ENCODE data around the gene ADRA1B.
"Not testable (repeated sequence)": the region's sequence is repeated elsewhere in the genome, so short reads cannot be mapped to it uniquely, and the experiment has no call there.

The ADRA1B gene

GRCh38 chr5:159929176-159929575 lies 12.9 kb downstream of the ADRA1B start:
- DNase-seq (ENCODE audit: low spot score): no peak

DNA sequence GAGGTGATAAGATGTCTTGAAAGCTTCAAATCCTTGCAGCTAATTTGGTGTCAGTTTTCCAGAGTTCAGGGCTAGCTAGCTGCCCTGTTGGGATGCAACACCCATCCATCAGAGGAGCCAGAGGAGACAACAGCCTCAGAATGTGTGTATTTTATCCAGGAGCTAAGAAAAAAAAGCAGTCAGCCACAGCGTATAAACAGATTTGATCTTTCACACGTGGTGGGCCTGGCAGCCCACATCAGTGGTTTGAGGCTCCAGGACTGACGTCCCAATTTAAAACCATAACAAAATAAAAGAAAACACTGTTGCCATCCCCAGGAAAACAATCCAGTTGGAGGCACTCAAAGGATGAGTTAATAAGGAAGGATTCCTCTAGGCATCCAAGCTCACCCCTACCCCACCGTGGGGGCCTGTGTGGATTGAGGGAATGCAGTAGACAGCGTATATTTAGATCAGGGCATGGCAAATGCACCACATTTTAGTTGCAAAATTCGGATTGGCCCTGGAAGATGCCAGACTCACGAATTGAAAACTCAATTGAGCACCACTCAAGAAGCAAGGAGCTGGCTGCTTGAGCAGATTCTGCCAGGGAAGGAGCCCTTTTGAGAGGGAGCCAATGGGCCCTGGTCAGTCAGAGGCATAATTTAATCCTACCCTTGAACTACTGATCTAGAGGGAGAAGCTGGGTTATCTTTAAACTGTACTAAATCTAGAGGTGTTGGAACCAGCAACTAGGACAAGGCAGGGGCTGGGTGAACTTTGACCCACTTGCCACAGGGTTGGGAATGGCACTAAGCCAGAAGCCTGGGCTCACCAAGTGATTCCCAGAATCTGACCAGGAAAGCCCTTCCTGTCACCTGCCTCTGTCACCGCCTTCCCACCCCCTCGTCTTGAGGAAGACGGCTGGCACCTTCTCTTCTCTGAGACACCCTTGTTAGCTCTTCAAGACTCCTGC lies 17.5 kb downstream of the ADRA1B start:
- DNase-seq (ENCODE audit: low spot score): no peak

DNA sequence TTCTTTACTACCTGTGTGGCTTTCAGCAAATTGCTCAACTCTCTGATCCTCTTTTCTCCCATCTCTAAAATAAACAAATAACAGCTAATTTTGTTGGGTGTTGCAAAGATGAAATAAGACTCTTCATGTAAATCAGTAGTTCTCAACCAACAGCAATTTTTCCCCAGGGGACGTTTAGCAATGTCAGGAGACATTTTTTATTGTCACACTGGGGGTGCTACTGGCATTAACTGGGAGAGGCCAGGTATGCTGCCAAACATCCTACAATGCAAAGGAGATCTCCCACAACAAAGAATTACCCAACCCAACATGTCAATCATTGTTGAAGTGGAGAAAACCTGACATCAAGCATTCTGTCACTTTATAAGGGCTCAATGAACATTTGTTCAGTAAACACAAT lies 19.7 kb downstream of the ADRA1B start:
- no peak for DNase-seq (ENCODE audit: low spot score)

DNA sequence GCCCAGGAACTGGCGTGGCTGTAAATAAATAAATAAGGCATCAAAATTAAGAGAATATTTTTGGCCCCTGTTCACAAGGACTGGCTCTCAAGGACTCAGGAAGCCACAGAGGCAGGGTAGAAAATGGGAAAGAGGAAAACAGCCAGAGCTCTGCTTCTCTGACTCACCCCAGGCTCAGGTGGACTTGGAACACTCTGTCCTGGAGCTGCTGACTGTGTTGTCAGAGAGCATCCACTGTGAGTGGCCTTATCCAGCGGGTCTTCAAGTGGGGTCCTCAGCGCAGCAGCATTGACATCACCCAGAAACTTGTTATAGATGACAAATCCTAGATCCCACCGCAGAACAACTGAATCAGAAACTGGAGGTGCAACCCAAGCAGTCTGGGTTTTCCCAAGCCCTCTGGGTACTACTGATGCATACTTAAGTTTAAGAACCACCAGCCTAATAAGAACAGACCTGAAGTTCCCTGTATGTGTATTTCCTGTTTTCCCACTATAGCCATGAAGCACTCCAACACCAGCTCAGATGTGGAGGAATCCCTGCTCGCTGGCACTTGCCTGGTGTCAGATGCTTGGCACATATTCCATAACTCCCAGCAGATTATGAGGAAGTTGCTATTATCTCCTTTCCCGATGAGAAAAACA lies 20.5 kb downstream of the ADRA1B start:
- no peak for DNase-seq (ENCODE audit: low spot score)

GRCh38 chr5:159937580-159937979 lies 21.3 kb downstream of the ADRA1B start:
- no peak for DNase-seq (ENCODE audit: low spot score)

- no peak for DNase-seq (ENCODE audit: low spot score)
These were observed 27.0 kb downstream of the ADRA1B start for GRCh38 chr5:159943326-159943725.

- no peak for DNase-seq (ENCODE audit: low spot score)
These were observed 27.8 kb downstream of the ADRA1B start for GRCh38 chr5:159944056-159944600.

DNA sequence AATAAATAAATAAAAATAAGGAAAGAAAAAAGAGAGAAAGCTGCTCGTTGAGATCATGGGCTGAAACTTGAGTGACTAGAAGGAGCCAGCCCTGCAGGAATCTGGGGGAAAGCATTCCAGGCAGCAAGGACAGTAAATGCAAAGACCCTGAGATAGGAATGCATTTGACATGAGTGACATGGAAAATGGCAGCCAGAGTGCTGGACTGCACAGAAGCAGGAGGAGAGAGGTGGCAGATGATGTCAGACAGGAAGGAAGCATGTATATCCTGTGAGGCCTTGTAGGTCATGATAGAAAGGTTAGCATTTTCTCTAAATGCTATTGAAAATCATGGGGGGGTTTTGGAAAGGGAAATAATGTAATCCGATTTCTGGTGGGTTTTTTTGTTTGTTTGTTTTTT lies 29.1 kb downstream of the ADRA1B start:
- DNase-seq (ENCODE audit: low spot score): no peak

DNA sequence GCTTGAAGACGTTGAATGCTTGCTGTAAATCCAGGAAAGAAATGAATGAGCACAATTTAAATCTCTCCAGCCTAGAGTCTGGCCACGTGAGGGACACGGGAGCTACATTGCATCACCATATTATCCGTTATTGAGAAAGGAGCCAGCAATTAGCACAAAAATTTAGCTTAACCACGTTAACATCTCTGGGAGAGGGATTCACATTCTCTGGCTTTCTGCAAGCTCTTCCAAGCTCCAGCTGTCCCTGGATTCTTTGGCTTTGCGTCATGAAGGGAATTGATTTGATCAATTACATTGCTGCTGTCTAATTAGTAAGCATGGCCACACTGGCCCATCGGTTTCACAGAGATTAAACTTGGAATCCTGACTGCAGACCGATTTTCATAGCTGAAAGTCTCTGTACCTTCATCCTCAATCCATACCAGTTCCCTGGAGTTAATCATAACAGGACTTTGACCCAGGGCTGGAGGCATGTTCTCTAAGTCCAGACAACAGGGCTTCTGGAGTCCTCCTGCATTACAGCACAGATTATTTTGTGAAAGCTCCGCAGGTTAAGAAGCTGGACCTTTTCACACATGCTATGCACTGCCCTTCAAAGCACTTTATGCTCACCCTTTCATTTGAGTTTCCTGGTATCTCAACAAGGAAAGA lies 31.6 kb downstream of the ADRA1B start:
- no peak for DNase-seq (ENCODE audit: low spot score)

DNA sequence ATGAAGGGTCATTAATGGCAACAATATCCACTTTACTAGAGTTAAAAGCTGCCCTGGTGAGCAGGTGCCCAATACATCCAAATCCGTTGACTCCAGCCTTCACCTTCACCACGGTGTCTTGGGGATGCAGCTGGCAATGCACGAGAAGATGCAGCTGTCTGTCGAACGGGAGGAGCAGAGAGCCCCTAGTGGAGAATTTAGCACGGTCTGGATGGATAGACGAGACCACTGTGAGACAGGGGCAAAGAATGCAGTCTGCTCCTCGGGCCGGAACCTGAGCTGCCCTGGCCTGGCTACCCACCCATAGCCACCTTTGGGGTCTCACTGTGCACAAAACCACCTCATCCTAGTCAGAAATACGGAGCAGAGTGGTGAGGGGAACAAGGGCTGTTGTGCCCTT lies 35.1 kb downstream of the ADRA1B start:
- no peak for DNase-seq (ENCODE audit: low spot score)

DNA sequence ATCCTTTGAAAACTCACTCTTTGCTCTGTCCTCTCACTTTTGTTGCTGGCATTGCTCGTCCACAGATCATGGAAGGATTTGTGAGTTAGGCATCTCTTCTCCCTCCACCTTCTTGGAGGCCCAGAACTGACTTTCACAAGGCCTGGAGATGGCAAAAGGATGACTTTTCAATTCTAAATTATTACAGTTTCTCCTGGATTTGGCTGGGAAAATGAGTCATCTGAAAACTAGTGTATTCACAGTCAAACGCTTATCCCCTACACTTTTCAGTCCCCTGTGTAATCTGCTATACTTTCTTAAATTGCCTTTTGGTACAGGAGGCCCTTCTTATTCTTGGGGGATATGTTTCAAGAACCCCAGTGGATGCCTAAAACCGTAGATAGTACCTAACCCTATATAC lies 35.6 kb downstream of the ADRA1B start:
- DNase-seq (ENCODE audit: low spot score): no peak

DNA sequence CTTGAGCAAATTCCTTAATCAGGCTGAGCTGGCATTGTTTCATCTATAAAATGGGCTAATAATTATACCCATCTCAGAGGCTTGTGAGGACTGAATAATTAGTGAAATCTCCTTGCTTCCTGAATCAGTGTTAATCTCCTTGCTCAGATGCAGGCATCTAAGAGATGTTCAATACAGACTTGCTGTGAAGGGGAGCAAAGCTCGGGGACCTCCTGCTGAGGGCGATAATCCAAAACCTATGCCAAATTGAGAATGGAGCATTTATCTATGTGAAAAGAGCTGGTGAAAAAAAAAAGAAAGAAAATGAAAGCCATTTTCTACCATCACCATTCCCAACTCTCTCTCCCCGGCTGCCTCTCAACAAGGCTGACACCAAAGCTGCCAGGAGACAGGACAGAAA lies 37.3 kb downstream of the ADRA1B start:
- DNase-seq (ENCODE audit: low spot score): no peak

- no peak for DNase-seq (ENCODE audit: low spot score)
These were observed 38.9 kb downstream of the ADRA1B start for GRCh38 chr5:159955056-159955624.

GRCh38 chr5:159956074-159956473 lies 39.8 kb downstream of the ADRA1B start:
- no peak for DNase-seq (ENCODE audit: low spot score)

DNA sequence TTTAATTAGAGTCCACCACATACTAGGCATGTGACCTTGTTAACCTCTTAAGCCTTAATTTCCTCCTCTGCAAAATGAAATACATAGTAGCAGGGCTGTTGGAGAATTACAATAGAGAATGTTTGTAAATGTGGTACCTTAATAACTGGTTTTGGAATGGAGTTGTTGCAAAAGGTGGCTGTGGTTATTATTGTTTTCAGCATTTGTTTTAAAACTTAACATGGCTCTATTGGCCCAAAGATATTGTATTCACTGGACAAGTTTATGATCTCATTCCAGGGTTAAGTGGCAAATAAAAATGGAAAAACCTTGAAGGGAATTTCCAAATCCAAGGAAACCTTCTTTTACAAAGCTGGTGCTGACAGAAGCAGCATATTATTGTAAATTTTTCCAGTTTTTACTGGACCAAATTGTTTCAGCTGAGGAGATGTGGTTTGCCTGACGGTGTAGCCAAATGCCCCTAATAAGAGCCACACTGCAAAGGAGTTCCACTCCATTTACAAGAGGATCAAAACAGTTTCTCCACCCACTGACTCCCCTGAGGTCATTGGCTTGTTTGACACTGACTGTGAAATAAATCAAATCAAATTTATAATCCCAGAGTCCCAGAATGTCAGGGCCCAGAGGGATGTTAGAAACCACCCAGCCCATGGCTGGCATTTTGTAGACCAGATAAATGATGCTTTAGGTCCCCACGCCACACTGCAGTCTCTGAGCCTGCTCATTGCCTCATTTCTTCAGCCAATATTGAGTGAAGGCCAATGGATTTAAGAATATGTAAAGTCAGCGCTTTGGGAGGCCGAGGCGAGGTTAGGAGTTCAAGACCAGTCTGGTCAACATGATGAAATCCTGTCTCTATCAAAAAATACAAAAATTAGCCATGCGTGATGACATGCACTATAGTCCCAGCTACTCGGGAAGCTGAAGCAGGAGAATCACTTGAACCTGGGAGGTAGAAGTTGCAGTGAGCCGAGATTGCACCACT lies 45.2 kb downstream of the ADRA1B start:
- DNase-seq (ENCODE audit: low spot score): no peak

- no peak for DNase-seq (ENCODE audit: low spot score)
These were observed 45.9 kb downstream of the ADRA1B start for GRCh38 chr5:159962214-159962613.

GRCh38 chr5:159963935-159964334 lies 47.7 kb downstream of the ADRA1B start:
- no peak for DNase-seq (ENCODE audit: low spot score)

GRCh38 chr5:159965031-159965837 lies 49.0 kb downstream of the ADRA1B start:
- no peak for DNase-seq (ENCODE audit: low spot score)

GRCh38 chr5:159965838-159966128 lies 49.5 kb downstream of the ADRA1B start:
- not testable (repeated sequence) for DNase-seq (ENCODE audit: low spot score)

- no peak for DNase-seq (ENCODE audit: low spot score)
These were observed 53.7 kb downstream of the ADRA1B start for GRCh38 chr5:159969966-159970365.

Measured in COLO829 (cell line).